Stimulated activated CD8-positive, alpha-beta memory T cell treated with anti-CD3 and anti-CD28 coated beads, Interleukin-7, amount 100 ng/mL, for 24 hours (primary cell): ENCODE results near the gene TRIOBP.

Source experiments
- DNase-seq: peaks from one replicate; pipeline ENCODE4 v3.0.0-alpha.2; 2020; ENCODE audit warnings: low read depth

The TRIOBP gene

DNA sequence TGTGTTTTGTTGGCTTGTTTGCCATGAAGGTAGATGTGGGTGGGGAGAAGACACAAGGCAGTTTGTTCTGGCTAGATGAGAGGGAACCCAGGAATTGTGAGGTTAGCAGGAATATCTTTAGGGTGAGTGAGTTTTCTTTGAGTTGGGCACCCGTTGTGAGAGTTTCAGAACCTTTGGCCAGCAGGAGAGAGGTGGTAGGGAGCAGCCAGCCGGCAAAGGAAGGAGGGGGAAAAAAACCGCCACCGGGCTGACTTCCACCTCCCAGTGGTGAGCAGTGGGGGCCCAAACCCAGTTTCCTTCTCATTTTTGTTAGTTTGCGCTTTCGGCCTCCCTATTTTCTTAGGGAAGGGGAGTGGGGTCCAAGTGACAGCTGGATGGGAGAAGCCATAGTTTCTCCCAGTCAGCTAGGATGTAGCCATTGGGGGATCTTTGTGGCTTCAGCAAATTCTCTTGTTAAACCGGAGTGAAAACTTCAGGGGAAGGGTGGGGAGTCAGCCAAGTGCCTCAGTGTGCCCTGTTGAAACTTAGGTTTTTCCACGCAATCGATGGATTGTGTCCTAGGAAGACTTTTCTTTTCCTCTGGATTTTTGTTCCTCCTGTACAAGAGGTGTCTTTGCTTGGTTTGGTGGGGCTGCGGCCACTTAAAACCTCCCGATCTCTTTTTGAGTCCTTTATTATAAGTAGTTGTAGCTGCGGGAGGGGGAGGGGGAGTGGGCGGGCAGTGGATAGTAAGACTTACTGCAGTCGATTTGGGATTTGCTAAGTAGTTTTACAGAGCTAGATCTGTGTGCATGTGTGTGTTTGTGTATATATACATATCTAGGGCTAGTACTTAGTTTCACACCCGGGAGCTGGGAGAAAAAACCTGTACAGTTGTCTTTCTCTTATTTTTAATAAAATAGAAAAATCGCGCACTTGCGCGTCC is 109.8 kb downstream of the TRIOBP start:
- DNase-seq: no peak

DNA sequence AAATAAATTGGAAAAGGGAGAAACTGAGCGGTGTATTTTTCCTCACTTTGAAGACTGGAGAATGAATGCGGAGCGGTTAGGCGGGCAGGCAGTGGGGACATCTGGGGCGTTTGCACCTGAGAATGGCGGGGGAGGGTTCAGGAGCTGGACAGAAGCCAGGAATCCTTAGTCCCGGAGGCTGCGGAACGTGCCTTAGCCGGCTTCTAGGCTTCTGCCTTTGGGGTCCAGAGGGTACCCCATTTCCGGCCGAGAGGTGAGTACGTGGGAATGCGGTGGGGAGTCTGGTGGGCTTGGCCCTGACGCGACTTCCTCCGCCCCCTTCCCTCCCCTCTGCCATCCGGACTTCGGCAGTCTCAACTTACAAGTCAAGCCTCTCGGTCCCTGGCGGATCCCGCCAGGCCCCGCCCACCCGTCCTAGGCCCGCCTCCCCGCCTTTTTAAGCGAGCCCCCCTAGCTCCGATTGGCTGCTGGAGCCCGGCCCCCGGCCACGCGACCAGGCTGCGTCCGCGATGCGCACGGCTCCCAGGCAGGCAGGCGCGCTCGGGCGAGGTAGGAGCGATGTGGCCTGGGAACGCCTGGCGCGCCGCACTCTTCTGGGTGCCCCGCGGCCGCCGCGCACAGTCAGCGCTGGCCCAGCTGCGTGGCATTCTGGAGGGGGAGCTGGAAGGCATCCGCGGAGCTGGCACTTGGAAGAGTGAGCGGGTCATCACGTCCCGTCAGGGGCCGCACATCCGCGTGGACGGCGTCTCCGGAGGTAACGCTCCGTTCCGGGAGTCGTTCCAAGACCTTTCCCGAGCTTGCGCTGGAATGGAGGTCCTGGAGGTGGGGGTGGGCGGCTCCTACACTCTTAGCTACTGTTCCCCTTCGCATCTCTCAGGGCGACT is 110.8 kb downstream of the TRIOBP start, which contains the start of gene GCAT:
GCAT (plus strand) TSS at position 525 of the 884 bp plus-strand sequence; CDS start at position 559, 34 bp downstream.
- DNase-seq: peak; percentile 83

DNA sequence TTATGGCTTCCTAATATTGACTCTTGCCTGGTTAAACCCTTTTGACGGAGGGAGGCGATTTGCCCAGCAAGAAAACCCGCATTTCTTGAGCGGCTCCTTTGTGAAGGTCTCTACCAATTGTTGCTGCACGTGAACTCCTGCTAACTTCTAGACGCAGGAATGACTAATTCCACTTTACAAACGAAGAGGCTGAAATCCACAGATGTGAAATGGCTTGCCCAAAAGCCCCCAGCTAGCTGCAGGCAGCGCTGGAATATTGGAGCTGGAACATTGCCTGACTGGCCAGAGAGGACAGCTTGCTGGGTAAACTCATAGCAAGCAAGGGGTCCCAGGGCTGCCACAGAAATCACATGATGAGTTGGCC is 111.4 kb downstream of the TRIOBP start:
- DNase-seq: no peak

DNA sequence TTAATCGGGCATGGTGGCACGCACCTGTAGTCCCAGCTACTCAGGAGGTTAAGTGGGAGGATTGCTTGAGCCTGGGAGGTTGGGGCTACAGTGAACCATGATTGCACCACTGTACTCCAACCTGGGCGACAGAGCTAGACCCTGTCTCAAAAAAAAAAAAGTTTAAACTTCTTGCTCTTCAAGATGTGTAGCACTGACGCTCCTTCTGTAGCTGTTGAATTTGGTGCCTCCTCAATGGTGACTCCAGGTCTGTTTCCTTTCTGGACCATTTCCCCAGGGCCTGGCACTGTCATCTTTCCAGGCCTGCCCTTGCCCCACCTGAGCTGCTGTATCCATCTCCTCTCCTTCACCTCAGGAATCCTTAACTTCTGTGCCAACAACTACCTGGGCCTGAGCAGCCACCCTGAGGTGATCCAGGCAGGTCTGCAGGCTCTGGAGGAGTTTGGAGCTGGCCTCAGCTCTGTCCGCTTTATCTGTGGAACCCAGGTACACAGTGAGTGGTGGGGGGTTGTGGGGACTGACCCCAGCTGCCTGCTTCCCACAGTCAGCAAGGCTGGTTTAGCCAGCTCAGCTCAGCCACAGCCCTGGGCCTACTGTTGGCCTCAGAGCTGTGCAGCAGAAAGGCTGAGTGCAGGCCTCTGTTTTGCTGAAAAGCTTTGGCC is 113.0 kb downstream of the TRIOBP start:
- no peak for DNase-seq

DNA sequence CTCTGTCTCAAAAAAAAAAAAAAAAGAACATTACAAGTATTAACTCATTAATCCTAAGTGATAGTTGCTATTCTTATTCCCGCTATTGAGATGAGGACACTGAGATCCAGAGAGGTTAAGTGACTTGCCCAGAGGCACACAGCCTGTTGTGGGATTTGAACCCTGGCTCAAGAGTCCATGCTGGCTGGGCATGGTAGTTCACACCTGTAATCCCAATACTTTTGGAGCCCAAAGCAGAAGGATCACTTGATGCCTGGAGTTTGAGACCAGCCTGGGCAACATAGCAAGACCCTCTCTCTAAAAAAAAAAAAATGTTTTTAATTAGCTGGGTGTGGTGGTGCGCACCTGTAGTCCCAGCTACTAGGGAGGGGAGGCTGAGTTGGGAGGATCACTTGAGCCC is 115.0 kb downstream of the TRIOBP start:
- no peak for DNase-seq

DNA sequence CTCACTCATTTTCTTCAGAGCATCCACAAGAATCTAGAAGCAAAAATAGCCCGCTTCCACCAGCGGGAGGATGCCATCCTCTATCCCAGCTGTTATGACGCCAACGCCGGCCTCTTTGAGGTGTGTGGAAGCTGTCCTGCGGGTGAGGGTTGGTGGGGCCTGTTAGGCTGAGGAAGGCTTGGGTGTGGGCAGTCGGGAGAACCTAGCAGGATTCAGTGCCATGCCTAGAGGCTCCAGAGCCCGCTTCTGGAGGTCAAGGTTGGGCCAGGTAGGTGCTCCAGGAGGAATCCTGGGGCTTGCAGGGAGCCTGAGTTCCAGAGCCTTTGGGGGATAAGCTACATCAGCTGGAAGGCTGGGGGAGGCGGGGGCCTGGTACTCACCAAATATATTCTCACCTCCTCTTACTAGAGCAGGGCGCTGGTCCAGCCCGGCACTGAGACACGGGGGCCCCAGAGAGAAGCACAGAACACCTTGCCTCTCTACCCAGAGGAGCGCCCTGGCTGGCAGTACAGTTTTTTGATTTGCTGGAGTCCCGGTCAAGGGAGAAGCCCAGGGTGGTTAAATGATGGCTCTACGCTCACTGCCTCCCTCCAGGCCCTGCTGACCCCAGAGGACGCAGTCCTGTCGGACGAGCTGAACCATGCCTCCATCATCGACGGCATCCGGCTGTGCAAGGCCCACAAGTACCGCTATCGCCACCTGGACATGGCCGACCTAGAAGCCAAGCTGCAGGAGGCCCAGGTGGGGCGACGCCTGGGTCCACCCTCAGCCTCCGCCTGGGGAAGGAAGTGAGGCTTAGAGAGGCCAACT is 116.2 kb downstream of the TRIOBP start:
- no peak for DNase-seq

DNA sequence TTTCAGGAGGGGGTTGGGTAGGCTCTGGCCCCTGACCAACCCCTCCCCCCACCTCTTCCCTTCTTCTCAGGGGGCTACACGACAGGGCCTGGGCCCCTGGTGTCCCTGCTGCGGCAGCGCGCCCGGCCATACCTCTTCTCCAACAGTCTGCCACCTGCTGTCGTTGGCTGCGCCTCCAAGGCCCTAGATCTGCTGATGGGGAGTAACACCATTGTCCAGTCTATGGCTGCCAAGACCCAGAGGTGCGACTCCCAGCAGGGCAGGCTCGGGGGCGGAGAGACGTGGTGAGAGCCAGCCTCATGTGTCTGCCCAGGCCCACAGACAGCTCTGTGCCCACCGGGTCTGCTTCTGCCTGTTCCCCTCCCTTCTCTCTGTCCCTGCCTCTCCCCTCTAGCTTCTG is 118.7 kb downstream of the TRIOBP start:
- DNase-seq: no peak

DNA sequence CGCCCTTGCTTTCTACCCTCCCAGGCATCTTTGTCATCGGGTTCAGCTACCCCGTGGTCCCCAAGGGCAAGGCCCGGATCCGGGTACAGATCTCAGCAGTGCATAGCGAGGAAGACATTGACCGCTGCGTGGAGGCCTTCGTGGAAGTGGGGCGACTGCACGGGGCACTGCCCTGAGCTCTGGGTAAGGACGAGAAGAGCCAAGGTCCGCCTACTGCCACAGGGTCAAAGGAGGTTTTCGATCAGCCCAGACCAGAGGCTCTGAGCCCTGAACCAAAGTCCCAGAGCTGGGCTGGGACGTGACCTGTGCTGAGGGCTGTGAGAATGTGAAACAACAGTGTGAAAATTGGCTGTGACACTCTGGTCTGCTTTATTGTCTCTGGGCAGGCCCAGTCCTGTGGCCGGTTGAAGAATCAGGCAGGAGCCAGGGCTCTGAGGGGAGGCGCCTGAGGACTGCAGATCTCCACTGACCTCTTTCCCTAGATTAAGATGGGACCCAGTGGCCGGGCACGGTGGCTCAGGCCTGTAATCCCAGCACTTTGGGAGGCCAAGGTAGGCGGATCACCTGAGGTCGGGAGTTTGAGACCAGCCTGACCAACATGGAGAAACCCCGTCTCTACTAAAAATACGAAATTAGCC is 119.8 kb downstream of the TRIOBP start:
- no peak for DNase-seq

DNA sequence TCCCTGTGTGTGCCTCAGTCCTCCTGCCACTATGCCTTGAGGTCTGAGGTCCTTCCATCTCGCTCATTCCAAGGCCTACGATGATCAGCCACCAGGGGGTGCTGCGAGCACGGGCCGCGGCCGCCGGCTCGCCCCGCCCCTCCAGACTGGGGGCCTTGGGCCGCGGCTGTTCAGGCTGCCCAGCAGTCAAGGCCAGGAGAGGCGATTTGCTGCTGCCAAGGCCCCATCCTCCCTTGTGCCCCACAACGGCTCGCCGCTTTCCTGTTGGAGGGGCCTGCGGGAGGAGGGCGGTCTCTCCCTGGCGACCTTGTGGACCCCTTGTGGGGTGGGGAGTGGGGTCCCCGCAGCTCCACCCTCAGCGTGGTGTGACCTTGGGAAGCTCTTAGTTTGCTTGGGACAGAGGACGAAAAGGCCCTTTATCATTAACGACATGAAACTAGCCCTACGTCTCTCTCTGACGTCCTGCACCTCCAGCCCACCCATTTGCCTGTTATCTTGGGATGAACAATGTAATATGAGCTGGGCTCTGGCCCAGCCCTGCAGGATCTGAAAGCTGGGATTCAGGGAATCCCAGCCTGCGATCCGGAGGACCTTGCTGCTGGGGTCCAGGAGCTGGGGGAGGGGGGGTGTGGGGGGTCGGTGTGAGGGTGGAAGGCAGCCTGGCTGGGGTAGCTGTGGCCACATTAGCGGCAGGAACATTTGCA is 121.0 kb downstream of the TRIOBP start:
- DNase-seq: peak; percentile 70

DNA sequence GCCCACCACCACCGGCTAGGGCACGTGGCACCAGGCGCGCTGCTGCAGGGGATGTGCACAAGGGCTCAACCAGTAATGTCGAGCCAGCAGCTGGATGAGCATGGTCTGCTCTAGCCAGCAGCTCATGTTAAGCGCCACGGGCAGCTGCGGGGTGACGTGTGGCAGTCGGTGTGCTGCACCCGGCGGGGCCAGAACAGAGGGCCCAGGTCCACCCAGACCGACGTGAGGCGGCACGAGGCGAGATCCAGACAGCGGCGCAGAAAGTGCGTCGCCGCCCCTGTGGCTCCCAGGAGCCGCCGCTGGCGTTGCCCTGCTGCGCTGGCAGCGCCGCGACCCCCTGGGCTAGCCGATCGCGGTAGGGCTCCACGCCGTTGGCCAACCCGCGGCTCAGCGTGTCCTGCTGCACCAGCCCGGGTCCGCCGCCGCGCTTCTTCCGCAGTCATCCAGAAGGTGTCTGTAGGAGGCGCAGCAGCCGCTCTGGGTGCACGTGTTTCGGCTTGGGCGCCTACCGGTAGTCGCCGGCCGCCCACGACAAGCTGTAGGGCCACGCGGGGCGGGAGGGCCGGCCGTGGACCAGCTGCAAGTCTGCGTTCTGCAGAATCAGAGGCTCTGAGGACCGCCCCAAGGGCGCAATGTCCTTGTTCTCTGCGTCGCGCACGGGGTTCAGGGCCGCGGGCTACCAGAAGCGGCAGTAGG is 121.7 kb downstream of the TRIOBP start:
- no peak for DNase-seq

DNA sequence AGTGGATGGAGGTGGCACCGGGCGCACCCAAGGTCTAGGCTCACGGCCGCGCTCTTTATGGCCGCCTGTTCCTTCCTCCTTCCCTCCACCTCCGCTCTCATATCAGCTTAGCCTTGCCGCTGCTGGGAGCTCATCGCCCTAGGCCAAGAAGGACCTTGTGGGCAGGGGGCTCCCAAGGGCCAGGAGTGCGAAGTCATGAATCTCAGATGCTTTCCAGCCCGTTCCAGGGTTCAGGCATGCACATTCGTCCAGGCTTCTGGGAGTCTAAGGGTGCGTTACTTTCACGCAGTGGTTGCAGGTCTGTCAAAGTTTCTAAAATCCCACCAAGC is 122.2 kb downstream of the TRIOBP start:
- DNase-seq: no peak

DNA sequence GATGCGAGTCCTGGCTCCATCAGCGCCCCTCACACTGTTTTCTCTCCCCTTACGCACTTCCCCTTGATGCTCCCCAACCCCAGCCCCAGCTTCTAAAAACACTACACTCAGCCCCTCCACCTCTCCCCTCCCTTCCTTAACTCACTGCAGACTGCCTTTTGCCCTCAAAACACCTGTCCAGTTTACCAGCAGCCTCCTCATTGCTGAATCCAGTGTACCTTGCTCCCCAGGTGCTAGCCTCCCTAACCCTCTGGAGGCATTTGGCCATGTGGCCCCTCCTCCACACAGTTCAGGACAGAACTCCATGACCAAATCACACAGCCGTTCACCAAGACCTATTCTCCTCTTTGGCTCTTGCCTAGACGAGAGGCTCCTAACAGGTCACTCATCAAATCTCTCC is 123.5 kb downstream of the TRIOBP start:
- no peak for DNase-seq

DNA sequence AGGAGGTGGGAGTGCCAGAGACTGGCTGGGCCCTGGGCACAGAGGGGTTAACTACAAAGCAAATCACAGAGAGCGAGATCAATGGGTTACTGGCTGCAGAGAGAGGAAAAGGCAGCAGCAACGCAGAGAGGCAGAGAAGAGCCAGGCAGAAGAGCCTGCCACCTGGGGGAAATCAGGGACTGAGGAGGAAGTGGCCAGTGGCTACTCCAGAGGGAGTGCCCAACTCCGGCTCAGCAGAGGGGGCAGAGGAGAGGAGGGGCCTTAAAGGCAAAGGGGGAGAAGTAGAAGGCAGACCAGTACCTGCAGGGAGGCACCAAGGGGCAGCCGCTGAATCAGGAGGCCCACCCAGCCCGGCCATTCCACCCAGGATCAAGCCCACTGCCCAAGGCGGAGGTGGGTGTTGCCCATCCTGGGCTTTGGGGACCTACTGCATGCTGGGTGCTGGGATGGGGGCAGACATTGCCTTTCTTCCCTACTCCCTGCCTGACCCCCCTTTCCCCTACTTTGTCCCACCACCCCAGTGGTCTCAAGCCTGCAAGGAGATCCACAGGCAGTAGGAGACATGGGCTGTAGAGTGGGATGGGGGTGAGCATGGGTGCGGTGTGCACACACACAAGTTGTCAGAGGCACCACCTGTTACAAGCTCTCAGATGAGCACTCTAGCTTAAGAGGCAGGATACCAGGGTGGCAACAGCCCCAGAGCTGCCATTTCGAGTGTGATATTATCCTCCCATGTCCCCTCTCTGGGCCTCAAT is 125.4 kb downstream of the TRIOBP start:
- DNase-seq: no peak

DNA sequence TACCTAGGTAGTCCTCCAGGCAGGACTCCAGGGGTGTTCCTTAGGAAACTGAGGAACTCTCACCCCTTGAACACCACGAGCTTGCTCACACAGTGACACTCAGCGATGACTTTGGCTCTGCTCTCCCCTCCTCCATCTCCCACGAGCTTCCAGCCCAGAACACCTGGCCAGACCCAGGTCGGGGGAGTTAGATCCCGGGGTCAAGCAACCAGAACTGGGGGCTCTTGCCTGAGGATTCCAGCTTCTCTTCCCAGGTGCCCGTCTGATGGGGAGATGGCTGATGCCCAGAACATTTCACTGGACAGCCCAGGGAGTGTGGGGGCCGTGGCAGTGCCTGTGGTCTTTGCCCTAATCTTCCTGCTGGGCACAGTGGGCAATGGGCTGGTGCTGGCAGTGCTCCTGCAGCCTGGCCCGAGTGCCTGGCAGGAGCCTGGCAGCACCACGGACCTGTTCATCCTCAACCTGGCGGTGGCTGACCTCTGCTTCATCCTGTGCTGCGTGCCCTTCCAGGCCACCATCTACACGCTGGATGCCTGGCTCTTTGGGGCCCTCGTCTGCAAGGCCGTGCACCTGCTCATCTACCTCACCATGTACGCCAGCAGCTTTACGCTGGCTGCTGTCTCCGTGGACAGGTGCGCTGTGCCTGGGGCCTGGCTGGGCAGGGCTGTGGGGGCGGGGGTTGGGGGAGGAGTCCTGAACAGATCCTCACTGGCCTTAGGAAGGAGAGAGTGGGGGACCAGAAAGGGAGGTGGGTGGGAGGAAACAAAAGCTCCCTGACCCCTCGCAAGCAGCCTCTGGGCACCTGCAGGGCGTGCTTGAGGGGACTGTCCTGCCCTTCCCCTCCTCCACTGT is 126.5 kb downstream of the TRIOBP start, which contains the start of gene GALR3:
GALR3 (plus strand) TSS at position 249 of the 852 bp plus-strand sequence; CDS start at position 274, 25 bp downstream.
- DNase-seq: no peak

DNA sequence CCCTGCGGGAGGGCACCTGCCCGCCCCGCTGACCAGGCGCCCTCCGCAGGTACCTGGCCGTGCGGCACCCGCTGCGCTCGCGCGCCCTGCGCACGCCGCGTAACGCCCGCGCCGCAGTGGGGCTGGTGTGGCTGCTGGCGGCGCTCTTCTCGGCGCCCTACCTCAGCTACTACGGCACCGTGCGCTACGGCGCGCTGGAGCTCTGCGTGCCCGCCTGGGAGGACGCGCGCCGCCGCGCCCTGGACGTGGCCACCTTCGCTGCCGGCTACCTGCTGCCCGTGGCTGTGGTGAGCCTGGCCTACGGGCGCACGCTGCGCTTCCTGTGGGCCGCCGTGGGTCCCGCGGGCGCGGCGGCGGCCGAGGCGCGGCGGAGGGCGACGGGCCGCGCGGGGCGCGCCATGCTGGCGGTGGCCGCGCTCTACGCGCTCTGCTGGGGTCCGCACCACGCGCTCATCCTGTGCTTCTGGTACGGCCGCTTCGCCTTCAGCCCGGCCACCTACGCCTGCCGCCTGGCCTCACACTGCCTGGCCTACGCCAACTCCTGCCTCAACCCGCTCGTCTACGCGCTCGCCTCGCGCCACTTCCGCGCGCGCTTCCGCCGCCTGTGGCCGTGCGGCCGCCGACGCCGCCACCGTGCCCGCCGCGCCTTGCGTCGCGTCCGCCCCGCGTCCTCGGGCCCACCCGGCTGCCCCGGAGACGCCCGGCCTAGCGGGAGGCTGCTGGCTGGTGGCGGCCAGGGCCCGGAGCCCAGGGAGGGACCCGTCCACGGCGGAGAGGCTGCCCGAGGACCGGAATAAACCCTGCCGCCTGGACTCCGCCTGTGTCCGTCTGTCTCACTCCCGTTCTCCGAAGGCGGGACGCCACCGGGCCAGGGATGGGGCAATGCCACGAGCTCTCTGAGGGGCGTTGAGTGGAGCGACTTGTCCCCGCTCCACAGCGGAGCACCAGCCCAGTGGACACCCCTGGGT is 128.1 kb downstream of the TRIOBP start:
- DNase-seq: no peak
